Activated naive CD4-positive, alpha-beta T cell treated with anti-CD3 and anti-CD28 coated beads, Interleukin-2, amount 50 U/mL, for 72 hours (primary cell): Measurements from ENCODE around the gene DTNBP1. TPM values are rescaled to one million over a fixed set of nuclear protein-coding genes. Genes with fewer than 3 reads are reported as not detected.
A peak's percentile ranks its signal among the peaks of the same experiment; 100 is the strongest.

Source experiments
- ATAC-seq, 2 donors: fragments of 150-1000 bp; cut with Tn5 transposase; 2 replicates each; pipeline ENCODE4 v1.10.0; 2021; ENCODE audit warnings: mild to moderate bottlenecking in 2 of 2, moderate library complexity in 2 of 2
- DNase-seq, 2 donors: peaks; one replicate each; pipeline ENCODE4 v3.0.0; 2021 to 2022; ENCODE audit warnings: low spot score in 2 of 2
- H3K27ac Mint-ChIP-seq, 2 donors: one replicate each; pipeline ENCODE4 v1.8.0; 2022; ENCODE audit warnings: mild to moderate bottlenecking in 2 of 2, mixed read lengths in 2 of 2
- H3K36me3 Mint-ChIP-seq, 2 donors: one replicate each; pipeline ENCODE4 v1.8.0; 2022; ENCODE audit warnings: mixed read lengths in 2 of 2
- H3K9me3 Mint-ChIP-seq, 2 donors: one replicate each; pipeline ENCODE4 v1.8.0; 2022; ENCODE audit warnings: mixed read lengths in 2 of 2
- total RNA-seq, 2 donors: library from RNA; stranded (reverse); gene quantifications; one replicate each; pipeline ENCODE4 v1.2.3, GENCODE V29; 2022

The DTNBP1 gene, protein sequence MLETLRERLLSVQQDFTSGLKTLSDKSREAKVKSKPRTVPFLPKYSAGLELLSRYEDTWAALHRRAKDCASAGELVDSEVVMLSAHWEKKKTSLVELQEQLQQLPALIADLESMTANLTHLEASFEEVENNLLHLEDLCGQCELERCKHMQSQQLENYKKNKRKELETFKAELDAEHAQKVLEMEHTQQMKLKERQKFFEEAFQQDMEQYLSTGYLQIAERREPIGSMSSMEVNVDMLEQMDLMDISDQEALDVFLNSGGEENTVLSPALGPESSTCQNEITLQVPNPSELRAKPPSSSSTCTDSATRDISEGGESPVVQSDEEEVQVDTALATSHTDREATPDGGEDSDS
- 10 to 100 TPM; 14.1 to 24.5 TPM for total RNA-seq

- DNase-seq (peak; percentile 90 to 91), ATAC-seq (peak; percentile 89)
- Mint-ChIP-seq H3K27ac (peak within 1 kb of the TSS; percentile 5 to 75), H3K36me3 (peaks cover 0 to 12% of the 10 kb centered on the region in 2 donors), H3K9me3 (peaks cover 6% of the 10 kb centered on the region in 2 donors)
Measured at GRCh38 chr6:15662326-15663129, at the start of gene DTNBP1. Gene DTNBP1 (minus strand): TSS chr6:15663028. CDS start chr6:15662869, 159 bp downstream.

GRCh38 chr6:15709651-15710269 is 46.9 kb upstream of the DTNBP1 start:
- no peak overlapping the region for H3K27ac Mint-ChIP-seq
- no peaks in the 10 kb centered on the region for H3K36me3 Mint-ChIP-seq
- DNase-seq: no peak
- ATAC-seq: no peak
- H3K9me3 Mint-ChIP-seq: peaks cover 0 to 5% of the 10 kb centered on the region in 2 donors

- no peak overlapping the region for H3K27ac Mint-ChIP-seq
- DNase-seq (no peak), ATAC-seq (no peak)
- H3K36me3 Mint-ChIP-seq: peaks cover 0 to 5% of the 10 kb centered on the region in 2 donors
- H3K9me3 Mint-ChIP-seq: peaks cover 4 to 9% of the 10 kb centered on the region in 2 donors
Measured at GRCh38 chr6:15708231-15708630, 45.4 kb upstream of the DTNBP1 start.

GRCh38 chr6:15705981-15706380 is 43.2 kb upstream of the DTNBP1 start:
- peaks cover 0 to 6% of the 10 kb centered on the region in 2 donors for H3K36me3 Mint-ChIP-seq
- no peak overlapping the region for H3K27ac Mint-ChIP-seq
- no peak for ATAC-seq
- H3K9me3 Mint-ChIP-seq: peaks cover 4 to 10% of the 10 kb centered on the region in 2 donors
- DNase-seq: no peak

DNA sequence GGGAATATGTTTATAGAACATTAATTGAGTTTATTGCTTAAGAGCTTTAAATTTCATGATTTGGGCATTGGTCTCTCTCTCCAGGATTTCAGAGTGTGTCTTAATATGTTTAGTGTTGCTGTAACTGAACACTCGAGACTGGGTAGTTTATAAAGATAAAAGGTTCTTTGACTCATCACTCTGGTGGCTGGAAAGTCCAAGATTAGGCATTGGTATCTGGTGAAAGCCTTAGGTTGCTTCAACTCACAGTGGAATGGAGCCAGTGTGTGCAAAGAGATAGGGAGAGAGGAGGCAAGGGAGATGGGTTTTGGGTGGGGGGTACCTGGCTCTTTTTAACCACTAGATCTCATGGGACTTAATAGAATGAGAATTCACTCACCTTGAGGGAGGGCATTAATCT is 35.6 kb upstream of the DTNBP1 start:
- no peak for ATAC-seq
- peaks cover 0 to 3% of the 10 kb centered on the region in 2 donors for H3K36me3 Mint-ChIP-seq
- H3K27ac Mint-ChIP-seq: no peak overlapping the region
- peaks cover 2 to 3% of the 10 kb centered on the region in 2 donors for H3K9me3 Mint-ChIP-seq
- DNase-seq: no peak

DNA sequence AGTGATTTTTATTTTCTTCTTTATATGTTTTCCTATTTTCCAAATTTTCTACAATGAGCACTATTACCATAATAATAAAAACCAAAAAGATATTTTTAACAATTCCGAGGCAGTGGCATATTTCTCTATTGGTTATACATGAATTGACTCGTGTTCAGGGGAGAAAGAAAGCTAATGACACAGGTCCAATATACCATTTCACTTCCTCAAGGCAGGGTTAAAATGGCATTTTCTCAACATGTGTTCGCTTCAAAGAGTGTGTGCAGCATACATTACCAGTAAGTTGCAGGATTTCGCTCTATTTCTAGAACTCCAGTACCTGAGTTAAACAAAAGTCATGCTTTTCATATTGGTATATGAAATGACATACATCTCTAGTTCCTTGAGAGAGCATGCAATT is 35.1 kb upstream of the DTNBP1 start:
- no peaks in the 10 kb centered on the region for H3K36me3 Mint-ChIP-seq
- no peaks in the 10 kb centered on the region for H3K9me3 Mint-ChIP-seq
- no peak for DNase-seq
- H3K27ac Mint-ChIP-seq: no peak overlapping the region
- no peak for ATAC-seq

DNA sequence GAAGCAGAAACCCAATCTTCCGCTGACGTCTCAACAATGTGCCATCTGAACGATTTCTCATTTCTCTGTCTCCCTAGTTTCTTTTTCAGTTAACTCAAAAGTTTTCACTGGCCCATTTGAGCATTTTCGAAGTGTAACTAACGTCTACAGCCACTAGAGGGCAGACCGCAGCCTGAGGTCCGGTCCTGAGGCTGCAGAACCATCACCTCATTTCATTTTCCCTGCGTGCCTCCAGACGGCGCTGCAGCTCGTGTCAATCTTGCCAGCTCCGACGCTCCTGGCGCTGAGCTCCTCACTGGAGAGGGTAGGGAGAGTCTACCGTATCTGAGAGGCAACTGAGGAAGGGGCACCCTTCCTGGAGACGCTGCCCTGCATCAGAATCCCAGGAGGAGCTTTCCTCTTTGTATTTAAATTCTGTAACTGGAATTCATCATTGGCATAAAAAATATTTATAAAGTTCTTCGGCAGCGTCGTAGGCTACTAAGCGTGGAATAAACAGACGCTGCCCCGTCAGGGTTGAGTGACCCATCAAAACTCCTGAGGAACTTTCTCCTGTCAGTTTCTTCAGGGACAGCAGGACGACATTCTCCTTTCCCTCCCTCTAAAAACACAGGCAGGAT is 28.5 kb upstream of the DTNBP1 start:
- H3K27ac Mint-ChIP-seq: peak overlapping the region in 1 of 2 donors; percentile 54

GRCh38 chr6:15690510-15690909 is 27.7 kb upstream of the DTNBP1 start:
- Mint-ChIP-seq H3K36me3 (no peaks in the 10 kb centered on the region), H3K9me3 (no peaks in the 10 kb centered on the region), H3K27ac (peak overlapping the region; percentile 41 to 54)
- DNase-seq: no peak
- ATAC-seq: no peak

More for the DNA sequence above, 28.5 kb upstream of the DTNBP1 start:
- DNase-seq (peak; percentile 70 to 76), ATAC-seq (peak; percentile 96 to 99)
- no peaks in the 10 kb centered on the region for H3K9me3 Mint-ChIP-seq
- no peaks in the 10 kb centered on the region for H3K36me3 Mint-ChIP-seq

DNA sequence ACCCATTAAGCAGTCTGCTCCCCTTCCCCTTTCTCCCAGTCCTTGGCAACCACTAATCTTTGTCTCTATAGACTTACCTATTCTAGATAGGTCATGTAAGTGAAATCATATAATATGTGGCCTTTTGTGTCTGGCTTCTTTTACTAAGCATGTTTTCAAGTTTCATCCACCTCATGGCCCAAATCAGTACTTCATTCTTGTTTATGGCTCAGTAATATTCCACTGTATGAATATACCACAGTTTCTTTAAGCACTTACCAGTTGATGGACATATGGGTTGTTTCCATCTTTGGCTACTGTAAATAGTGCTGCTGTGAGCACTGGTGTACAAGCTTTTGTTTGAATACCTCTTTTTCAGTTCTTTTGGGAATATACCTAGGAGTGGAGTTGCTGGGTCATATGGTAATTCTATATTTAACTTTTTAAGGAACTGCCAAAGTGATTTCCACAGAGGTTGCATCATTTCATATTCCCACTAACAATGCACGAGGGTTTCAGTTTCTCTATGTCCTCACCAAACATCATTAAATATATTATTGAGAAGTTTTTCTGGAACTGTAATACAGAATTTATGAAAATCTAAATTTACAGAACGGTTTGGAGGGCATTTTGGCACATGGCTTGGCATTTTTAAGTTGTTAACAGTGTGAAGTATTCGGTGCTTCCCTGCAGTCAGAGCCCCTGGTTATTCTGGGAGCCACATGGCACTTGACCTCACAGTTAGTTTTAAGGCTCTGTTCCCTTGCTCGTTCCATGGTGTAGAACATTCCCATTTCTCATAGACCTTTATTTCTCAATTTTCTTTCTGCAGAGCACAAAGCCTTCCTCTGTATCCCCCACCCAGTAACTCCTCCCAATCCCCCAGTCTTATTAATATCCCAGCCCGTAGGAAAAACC is 27.0 kb upstream of the DTNBP1 start:
- Mint-ChIP-seq H3K36me3 (no peaks in the 10 kb centered on the region), H3K27ac (peak overlapping the region in 1 of 2 donors; percentile 54), H3K9me3 (no peaks in the 10 kb centered on the region)
- DNase-seq: no peak
- no peak for ATAC-seq

DNA sequence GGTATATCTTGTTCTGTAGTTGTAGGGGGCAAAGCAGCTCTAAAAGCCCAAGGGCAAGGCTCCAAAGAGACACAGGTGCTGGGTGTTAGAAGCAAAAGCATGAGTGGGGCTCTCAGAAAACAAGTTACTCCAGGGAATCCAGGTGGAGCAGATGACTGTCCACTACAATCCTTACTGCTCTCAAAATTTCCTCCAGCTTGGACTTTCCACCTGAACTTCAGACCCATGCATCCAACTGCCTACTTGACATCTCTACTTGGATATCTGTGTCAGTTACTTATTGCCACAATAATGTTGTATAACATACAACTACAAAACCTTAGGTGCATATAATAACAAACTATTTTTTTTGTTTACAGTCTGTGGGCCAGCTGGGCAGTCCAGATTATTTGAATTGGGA is 22.8 kb upstream of the DTNBP1 start:
- H3K9me3 Mint-ChIP-seq: peaks cover 0 to 3% of the 10 kb centered on the region in 2 donors
- no peaks in the 10 kb centered on the region for H3K36me3 Mint-ChIP-seq
- ATAC-seq (no peak), DNase-seq (no peak)
- no peak overlapping the region for H3K27ac Mint-ChIP-seq

GRCh38 chr6:15682965-15683822 is 20.4 kb upstream of the DTNBP1 start:
- no peak overlapping the region for H3K27ac Mint-ChIP-seq
- ATAC-seq: no peak

GRCh38 chr6:15681946-15682345 is 19.1 kb upstream of the DTNBP1 start:
- ATAC-seq: no peak

More at GRCh38 chr6:15682965-15683822, 20.4 kb upstream of the DTNBP1 start:
- Mint-ChIP-seq H3K36me3 (no peaks in the 10 kb centered on the region), H3K9me3 (peaks cover 0 to 3% of the 10 kb centered on the region in 2 donors)
- no peak for DNase-seq

DNA sequence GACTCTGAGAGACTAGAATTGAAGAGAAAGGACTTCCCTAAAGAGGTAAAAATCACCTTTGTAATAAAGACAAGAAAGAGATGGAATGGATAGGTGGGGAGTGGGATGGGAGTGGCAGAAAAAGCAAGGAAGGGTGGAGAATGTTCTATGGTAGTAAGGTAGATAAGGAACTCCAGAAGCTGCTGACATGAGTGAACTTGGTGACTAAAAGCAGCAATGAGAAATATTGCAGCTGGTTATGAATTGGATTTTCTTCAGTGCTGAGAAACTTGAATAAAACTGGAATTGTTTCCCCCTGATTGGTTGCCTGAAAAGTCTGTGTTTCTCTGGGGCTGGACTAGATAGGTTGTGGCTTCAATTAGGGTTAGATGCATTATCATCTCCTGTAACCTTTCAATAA is 15.7 kb upstream of the DTNBP1 start:
- peaks cover 0 to 3% of the 10 kb centered on the region in 2 donors for H3K9me3 Mint-ChIP-seq
- no peak overlapping the region for H3K27ac Mint-ChIP-seq
- DNase-seq (no peak), ATAC-seq (no peak)
- H3K36me3 Mint-ChIP-seq: no peaks in the 10 kb centered on the region

More at GRCh38 chr6:15681946-15682345, 19.1 kb upstream of the DTNBP1 start:
- no peaks in the 10 kb centered on the region for H3K36me3 Mint-ChIP-seq
- H3K27ac Mint-ChIP-seq: no peak overlapping the region
- DNase-seq: no peak
- peaks cover 0 to 3% of the 10 kb centered on the region in 2 donors for H3K9me3 Mint-ChIP-seq

GRCh38 chr6:15677822-15678221 is 15.0 kb upstream of the DTNBP1 start:
- ATAC-seq (no peak), DNase-seq (no peak)
- Mint-ChIP-seq H3K9me3 (no peaks in the 10 kb centered on the region), H3K27ac (no peak overlapping the region), H3K36me3 (no peaks in the 10 kb centered on the region)
